ENCODE measurements around the gene PPP1R12A.
"Not testable (repeated sequence)": the region's sequence is repeated elsewhere in the genome, so short reads cannot be mapped to it uniquely, and the experiment has no call there.

Gene PPP1R12A

DNA sequence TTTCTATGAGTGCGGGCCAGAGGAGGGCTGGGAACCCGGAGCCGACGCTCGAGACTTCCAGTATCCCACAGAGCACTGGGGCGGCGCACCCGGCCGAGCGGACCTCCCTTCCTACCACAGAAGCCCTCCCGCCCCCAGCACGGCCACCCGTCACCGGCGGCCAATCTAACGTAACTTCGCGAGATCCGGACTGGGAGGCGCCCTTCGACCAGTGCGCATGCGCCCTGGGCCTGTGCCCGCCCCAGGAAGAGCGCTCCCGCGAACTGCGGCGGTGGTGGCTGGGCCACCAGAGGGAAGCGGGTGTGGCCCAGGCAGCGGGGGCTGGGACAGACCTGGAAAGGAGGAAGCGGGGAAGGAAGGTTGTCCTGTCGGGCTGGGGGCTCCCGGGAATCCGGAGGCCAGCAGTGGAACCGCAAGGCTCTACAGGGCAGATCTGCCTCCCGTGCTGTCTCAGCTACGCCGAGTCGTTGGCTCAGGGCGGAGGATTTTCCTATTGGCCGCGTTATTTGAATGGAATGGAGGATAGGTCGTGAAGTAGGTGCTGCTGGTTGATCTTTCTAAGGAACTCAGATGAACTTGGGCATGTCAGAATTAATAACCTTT, at the start of gene PPP1R12A:
PPP1R12A (minus strand) TSS at position 77 of the 603 bp plus-strand sequence. CDS start 166 bp downstream, outside the sequence.
- H3K27me3 Mint-ChIP-seq = no peaks in the 10 kb centered on the region
- H3K27ac Mint-ChIP-seq = peak within 1 kb of the TSS; percentile 95
- no peaks in the 10 kb centered on the region for H3K9me3 Mint-ChIP-seq
- peaks cover 38% of the 10 kb centered on the region for H3K4me1 Mint-ChIP-seq
- H3K4me3 Mint-ChIP-seq = peak within 1 kb of the TSS; percentile 92
- H3K36me3 Mint-ChIP-seq = no peaks in the 10 kb centered on the region

DNA sequence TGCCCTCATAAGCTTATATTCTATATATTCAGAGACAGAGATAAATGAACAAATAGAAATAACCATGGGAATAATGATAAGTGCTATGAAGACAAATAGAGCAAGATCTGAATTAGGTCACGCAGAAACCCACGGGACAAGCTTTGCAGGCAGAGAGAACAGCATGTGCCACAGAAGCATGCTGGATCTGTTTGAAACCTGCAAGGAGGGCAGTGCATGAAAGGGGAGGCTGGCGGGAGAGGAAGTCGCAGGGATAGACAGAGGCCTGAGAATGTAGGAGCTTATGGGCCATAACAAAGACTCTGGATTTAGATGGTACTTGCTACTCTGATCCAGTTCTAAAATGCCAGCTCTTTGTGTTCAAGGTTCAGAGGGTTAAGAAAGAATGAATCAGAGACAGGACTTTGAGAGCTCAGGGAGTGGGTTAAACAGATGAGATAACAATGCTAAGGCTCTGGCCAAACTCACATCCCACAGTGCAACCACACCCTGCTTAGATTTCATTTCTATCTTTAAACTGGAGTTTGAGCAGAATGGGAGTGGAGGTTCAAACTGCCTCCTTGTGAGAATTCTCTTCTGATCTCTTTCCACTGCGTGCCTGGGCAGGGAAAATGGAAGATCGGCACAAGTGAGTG, 49.2 kb upstream of the PPP1R12A start:
- Mint-ChIP-seq H3K27me3 (peaks cover 2% of the 10 kb centered on the region), H3K27ac (no peak overlapping the region), H3K36me3 (no peaks in the 10 kb centered on the region), H3K4me1 (no peaks in the 10 kb centered on the region), H3K9me3 (no peaks in the 10 kb centered on the region), H3K4me3 (no peak overlapping the region)

DNA sequence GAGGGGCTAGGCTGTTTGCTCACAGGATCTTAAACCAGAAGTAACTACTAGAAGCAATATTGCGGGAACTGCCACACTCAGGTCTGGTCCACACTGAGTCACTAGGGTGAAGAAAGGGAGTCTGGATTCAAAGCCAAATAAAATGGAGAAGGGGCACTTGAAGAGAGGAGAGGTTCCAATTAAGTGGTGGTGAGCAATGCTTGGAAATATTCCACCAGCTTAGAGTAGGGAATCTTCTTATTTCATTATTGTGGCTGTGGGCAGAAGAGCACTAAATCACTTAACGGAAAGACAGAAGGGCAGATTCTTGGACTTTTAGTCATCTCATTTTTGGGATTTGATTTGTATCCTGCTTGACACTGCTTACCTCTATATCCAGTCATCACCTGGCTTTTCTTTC, 48.6 kb upstream of the PPP1R12A start:
- Mint-ChIP-seq H3K4me3 (no peak overlapping the region), H3K27me3 (peaks cover 2% of the 10 kb centered on the region), H3K9me3 (no peaks in the 10 kb centered on the region), H3K4me1 (no peaks in the 10 kb centered on the region), H3K36me3 (no peaks in the 10 kb centered on the region), H3K27ac (no peak overlapping the region)

DNA sequence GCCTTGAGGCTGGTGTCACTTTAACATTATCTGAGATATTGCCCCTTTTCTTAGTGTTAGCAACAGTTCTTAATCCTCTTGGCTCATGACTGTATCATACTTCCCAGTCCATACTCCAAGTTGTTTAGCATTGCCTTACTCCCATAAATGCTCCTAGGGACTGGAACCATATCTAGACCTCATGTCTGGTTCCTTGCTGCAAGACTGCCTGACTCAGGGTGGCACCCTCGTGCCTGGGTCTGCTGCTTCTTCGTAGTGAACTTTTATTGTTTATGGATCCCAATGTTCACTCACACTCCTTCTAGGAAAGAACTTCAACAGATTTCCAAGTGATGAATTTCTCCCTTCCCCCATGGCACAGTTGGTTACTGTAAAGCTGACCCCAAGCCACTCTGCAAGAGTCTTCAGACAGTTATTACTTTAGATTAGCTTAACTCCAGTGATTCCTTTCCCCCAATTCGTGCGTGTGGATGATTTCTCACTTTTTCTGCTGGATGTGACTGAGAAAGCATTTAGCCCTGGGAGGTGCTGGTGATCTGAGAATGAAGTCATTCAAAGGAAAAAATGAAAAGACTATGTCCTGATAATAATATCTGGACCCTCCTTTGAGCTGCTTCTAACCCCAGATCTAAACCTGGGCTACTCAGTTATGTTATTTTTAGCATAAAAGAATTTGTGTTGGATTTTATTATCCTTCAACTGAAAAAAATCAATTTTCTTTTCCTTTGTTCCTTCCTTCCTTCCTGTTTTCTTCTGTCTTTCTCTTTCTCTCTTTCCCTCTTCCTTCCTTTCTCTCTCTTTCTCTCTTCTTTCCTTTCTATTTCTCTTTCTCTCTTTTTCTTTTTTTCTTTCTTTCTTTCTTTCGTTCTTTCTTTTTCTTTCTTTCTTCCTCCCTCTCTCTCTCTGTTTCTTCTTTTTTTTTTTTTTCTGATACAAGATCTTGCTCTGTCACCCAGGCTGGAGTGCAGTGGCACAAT, 47.5 kb upstream of the PPP1R12A start:
- Mint-ChIP-seq H3K27me3 (peaks cover 2% of the 10 kb centered on the region), H3K9me3 (no peaks in the 10 kb centered on the region), H3K36me3 (no peaks in the 10 kb centered on the region), H3K4me3 (no peak overlapping the region), H3K27ac (no peak overlapping the region), H3K4me1 (no peaks in the 10 kb centered on the region)

DNA sequence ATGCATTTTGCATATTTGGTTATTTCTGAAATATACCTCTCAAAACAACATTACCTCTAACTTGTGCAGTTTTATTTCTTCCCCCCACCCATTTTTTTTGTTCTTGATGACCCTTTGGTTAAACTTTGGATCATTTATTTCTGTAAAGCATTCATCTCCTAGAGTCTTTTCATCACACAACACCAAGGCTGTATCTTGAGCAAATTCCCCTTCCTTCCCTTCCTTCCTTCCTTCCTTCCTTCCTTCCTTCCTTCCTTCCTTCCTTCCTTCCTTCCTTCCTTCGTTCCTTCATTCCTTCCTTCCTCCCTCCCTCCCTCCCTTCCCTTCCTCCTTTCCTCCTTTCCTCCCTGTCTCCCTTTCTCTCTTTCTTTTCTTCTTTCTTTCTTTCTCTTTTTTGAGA, 43.8 kb upstream of the PPP1R12A start:
- H3K4me3 Mint-ChIP-seq = no peak overlapping the region
- no peaks in the 10 kb centered on the region for H3K36me3 Mint-ChIP-seq
- no peak overlapping the region for H3K27ac Mint-ChIP-seq
- H3K27me3 Mint-ChIP-seq = peaks cover 1% of the 10 kb centered on the region
- H3K4me1 Mint-ChIP-seq = no peaks in the 10 kb centered on the region
- H3K9me3 Mint-ChIP-seq = no peaks in the 10 kb centered on the region

DNA sequence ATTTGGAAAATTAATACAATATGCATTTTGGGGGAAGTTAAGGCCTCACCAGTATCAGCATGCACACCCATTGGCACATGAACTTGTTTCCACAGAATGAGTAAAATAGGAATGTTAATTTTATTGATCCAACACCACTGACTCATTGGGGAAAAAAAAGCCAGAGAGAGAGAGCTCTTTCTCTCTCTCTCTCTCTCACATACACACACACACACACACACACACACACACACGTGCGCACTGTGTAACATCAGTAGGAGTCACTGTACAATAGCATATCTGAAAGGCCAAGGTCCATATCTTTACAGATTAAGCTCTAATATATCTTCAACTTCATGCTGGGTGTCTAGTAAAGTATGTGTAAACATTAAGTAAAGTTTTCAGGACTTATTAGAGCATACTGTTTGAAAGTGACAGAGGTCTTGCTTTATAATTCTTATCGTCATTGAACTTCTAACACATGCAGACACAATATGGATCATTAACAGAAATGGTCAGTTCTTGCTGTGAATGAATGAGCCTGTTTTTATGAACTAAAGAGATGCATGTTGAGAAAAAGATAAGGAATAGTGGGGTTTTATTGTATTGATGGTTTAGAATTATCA, 43.1 kb upstream of the PPP1R12A start:
- H3K27me3 Mint-ChIP-seq, H3K36me3 Mint-ChIP-seq, H3K4me3 Mint-ChIP-seq, H3K4me1 Mint-ChIP-seq, H3K27ac Mint-ChIP-seq, H3K9me3 Mint-ChIP-seq: not testable (repeated sequence)

DNA sequence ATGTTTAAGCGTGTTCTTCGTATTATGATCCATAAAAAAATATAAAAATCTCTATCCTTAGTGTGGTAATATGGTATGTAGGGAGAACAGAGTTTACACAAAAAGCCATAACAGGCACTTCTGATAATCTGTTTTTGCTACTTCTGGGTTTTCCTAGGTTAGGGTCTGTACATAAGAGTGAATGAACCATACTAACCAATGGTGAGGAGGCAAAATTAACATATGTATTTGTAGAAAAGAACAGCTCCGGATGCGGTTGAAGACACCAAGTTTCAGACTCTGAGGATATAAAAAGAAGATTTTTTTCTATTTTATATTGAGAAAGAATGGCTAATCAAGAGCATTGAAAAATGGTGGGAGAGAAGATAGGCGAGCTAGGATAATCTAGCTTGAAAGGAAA, 40.2 kb upstream of the PPP1R12A start:
- Mint-ChIP-seq H3K4me1 (no peaks in the 10 kb centered on the region), H3K36me3 (no peaks in the 10 kb centered on the region), H3K27ac (no peak overlapping the region), H3K27me3 (peaks cover 1% of the 10 kb centered on the region), H3K4me3 (no peak overlapping the region), H3K9me3 (no peaks in the 10 kb centered on the region)

DNA sequence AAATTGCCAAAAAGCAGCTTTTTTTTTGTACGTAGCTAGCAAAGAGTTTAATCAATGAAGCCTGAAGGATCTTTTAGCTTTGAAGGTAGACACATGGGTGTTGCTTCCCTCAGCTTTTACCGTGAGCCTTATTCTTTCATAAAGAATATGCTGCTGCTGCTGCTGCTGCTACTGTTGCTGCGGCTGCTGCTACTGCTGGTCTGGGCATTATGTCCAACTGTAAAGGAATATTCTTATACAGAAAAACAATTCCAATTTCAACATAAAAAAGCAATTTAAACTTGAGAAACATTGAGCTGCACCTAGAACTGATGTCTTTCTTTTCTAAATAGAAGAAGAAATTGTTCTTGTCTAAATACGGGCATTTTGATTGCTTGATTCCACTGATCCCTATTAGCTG, 38.9 kb upstream of the PPP1R12A start:
- peaks cover 1% of the 10 kb centered on the region for H3K27me3 Mint-ChIP-seq
- H3K4me3 Mint-ChIP-seq = no peak overlapping the region
- no peaks in the 10 kb centered on the region for H3K36me3 Mint-ChIP-seq
- no peaks in the 10 kb centered on the region for H3K4me1 Mint-ChIP-seq
- H3K27ac Mint-ChIP-seq = no peak overlapping the region
- H3K9me3 Mint-ChIP-seq = no peaks in the 10 kb centered on the region

DNA sequence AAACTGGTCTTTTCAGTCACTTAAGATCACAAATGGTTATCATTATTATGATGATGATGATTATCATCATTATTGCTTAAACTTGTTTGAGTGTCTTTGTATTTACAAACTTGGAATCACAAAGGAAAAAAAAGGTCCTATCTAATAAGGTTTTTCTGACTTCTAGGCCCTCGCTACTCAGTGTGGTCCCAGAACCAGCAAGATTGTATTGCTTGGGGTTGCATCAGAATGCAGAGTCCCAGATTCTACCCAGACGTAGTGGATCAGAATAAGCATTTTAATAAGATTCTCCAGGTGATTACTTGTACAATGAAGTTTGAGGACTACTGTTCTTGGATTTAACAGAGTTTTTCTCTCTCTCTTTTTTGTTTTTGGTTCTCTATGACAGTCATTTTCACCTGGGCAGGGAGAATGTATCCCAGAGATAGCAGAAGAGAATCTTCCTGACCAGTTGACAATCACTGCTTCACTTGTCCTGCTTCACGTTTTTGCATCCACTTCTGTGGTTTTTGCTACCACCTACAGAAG, 29.3 kb upstream of the PPP1R12A start:
- Mint-ChIP-seq H3K27ac (no peak overlapping the region), H3K4me3 (no peak overlapping the region), H3K27me3 (peaks cover 10% of the 10 kb centered on the region), H3K36me3 (no peaks in the 10 kb centered on the region), H3K4me1 (no peaks in the 10 kb centered on the region), H3K9me3 (no peaks in the 10 kb centered on the region)

DNA sequence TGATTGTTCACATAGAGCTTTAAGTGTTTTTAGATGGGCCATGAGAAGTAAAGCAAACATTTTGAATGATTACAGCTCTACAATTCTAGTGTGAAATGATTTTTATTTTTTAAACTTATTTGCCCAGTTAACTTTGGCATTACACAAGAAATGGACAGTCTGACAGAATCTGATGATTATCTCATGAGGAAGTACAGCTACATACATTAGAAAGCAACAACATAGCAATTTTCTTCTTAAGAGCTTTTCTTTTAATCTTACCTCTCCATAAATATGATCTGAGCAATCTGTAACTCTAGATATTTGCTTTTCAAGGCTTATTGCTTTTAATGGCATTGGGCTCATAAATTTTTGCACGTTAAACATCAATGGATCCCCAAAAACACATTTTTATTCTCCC, 26.5 kb upstream of the PPP1R12A start:
- H3K4me3 Mint-ChIP-seq = no peak overlapping the region
- H3K27ac Mint-ChIP-seq = no peak overlapping the region
- no peaks in the 10 kb centered on the region for H3K36me3 Mint-ChIP-seq

DNA sequence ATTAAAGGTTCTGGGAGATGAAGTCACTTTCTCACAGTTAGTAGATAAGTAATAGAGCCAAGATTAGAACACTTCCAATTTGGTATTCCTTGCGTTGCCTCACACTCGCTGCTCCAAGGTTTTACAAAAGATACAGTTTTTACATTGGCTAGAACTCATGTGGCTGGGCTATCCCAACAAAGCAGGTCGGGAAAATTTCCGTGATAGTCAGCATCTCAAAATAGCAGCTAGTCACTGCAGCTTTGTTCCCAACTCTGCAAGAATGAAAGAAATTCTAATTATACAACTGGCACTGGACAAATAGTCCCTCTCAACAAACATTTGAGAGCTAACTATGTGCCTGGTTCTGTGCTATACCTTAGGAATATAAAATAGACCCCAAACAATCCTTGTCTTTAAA, 24.6 kb upstream of the PPP1R12A start:
- Mint-ChIP-seq H3K9me3 (peaks cover 9% of the 10 kb centered on the region), H3K27me3 (peaks cover 12% of the 10 kb centered on the region), H3K36me3 (peaks cover 6% of the 10 kb centered on the region), H3K27ac (no peak overlapping the region), H3K4me1 (no peaks in the 10 kb centered on the region), H3K4me3 (no peak overlapping the region)

More for the DNA sequence above, 26.5 kb upstream of the PPP1R12A start:
- H3K9me3 Mint-ChIP-seq = no peaks in the 10 kb centered on the region
- no peaks in the 10 kb centered on the region for H3K4me1 Mint-ChIP-seq
- H3K27me3 Mint-ChIP-seq = peaks cover 8% of the 10 kb centered on the region

DNA sequence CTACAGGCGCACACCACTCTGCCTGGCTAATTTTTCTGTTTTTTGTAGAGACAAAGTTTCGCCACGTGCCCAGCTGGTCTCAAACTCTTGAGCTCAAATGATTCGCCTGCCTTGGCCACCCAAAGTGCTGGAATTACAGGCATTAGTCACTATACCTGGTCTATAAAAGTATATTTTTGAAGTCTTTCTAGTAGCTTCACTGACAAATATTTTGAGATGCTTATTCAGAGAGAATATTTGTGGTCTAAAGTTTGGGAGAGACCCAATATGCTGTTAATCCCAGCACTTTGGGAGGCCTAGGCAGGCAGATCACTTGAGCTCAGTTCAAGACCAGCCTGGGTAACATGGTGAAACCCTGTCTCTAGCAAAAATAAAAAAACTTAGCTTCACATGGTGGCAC, 22.0 kb upstream of the PPP1R12A start:
- peaks cover 9% of the 10 kb centered on the region for H3K9me3 Mint-ChIP-seq
- H3K4me3 Mint-ChIP-seq = no peak overlapping the region
- peaks cover 6% of the 10 kb centered on the region for H3K27me3 Mint-ChIP-seq
- peaks cover 6% of the 10 kb centered on the region for H3K36me3 Mint-ChIP-seq
- H3K27ac Mint-ChIP-seq = no peak overlapping the region
- H3K4me1 Mint-ChIP-seq = no peaks in the 10 kb centered on the region

DNA sequence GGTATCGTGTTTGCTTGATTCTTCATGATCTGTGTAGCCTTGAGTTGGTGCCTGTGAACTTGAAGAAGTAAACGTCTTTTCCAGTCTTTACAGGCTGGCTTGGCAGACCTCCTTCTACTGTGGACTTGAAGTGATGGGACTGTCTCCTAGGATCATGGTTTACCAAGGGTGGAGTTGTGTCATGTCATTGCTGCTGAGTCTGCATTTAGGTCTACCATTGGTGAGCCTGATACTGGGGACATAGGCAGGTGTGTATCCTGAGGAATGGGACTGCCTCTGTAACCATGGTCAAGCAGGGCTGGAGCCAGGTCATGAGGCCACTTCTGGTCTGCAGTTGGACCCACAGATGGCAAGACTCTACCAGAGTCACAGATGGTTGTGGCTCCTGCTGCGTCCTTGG, 20.7 kb upstream of the PPP1R12A start:
- Mint-ChIP-seq H3K4me3 (no peak overlapping the region), H3K27me3 (peaks cover 5% of the 10 kb centered on the region), H3K4me1 (no peaks in the 10 kb centered on the region), H3K9me3 (peaks cover 9% of the 10 kb centered on the region), H3K36me3 (peaks cover 6% of the 10 kb centered on the region), H3K27ac (no peak overlapping the region)

DNA sequence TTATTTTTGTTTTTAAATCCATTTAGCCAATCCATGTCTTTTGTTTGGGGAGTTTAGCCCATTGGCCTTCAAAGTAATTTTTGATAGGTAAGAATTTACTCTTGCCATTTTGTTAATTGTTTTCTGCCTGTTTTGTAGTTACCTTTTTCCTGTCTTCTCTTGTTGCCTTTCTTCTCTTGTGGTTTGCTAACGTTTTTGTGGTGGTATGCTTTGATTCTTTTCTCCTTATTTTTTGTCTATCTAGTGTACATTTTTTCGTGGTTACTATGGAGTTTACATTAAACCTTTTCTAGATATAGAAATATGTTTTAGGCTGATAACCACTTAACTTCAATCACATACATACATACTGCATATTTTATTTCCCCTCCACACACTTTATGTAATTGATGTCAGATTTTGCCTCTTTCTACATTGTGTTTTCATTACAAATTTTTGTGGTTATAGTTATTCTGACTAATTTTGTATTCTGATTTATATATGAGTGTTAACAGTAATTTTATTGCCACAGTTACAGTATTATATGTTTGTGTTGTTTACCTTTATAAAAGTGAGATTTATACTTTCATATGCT, 19.2 kb upstream of the PPP1R12A start:
- Mint-ChIP-seq H3K27ac (no peak overlapping the region), H3K9me3 (peaks cover 9% of the 10 kb centered on the region), H3K4me3 (no peak overlapping the region), H3K4me1 (no peaks in the 10 kb centered on the region), H3K36me3 (peaks cover 6% of the 10 kb centered on the region), H3K27me3 (peaks cover 4% of the 10 kb centered on the region)

DNA sequence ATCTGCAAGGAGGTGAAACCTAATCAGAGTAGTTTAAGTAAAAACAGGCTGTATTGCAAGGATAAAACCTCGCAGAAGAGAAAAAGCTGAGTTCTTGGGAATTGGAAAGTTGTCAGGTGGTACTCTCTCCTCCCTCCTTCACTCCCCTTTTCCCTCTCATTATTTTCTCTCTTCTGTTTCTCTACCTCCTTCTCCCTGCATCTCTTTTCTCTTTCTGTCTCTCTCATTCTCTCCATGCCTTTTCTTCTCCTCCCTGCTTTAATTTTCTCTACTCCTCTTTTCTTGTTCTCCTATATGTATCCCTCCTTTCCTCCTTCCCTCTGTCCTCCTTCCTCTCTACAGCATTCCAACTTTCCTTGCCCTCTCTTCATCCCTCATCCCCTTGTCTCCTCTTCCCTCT, 14.2 kb upstream of the PPP1R12A start:
- no peaks in the 10 kb centered on the region for H3K4me1 Mint-ChIP-seq
- no peak overlapping the region for H3K27ac Mint-ChIP-seq

More for the DNA sequence above, 14.2 kb upstream of the PPP1R12A start:
- no peaks in the 10 kb centered on the region for H3K9me3 Mint-ChIP-seq
- H3K36me3 Mint-ChIP-seq = no peaks in the 10 kb centered on the region
- no peak overlapping the region for H3K4me3 Mint-ChIP-seq
- H3K27me3 Mint-ChIP-seq = no peaks in the 10 kb centered on the region

Measured in activated naive CD4-positive, alpha-beta T cell treated with anti-CD3 and anti-CD28 coated beads, Interleukin-2, amount 50 U/mL, for 24 hours (primary cell).